ENCODE results near the gene FAAP20. TPM values are rescaled to one million over a fixed set of nuclear protein-coding genes. Genes with fewer than 3 reads are reported as not detected.

Gene FAAP20
- total and polyA plus RNA-seq, 2 of the 8 experiments (the other 6 are each of a cell fraction or from before 2014, with no cell fraction given): 58.4 to 99.8 TPM

- peaks cover 0 to 11% of the 10 kb centered on the region in 2 experiments for H4K20me1 ChIP-seq (replicated peaks in 1 of 2; ENCODE audit: control insufficient read depth in 1 of 2, insufficient read depth in 2 of 2, low read length in 2 of 2)
- no peak overlapping the region for H4K5ac ChIP-seq (ENCODE audit: insufficient read length, low read depth, low read length)
- FAIRE-seq (no peak), DNase-seq (ENCODE audit: low read depth in 1 of 2, low spot score in 2 of 2) (no peak)
- no peak overlapping the region for H2BK5ac ChIP-seq (ENCODE audit: low read depth, low read length)
- no peaks in the 10 kb centered on the region for H3K9me3 ChIP-seq (ENCODE audit: insufficient read depth in 2 of 2, low read depth in 1 of 2, low read length in 1 of 2)
- H2BK20ac ChIP-seq (ENCODE audit: low read length): no peak overlapping the region
- peaks cover 3 to 10% (median 5%) of the 10 kb centered on the region in 4 experiments; a peak in 5 of 8 replicates for H3K36me3 ChIP-seq (ENCODE audit: control insufficient read depth in 2 of 4, insufficient read depth in 4 of 4, low read length in 3 of 4)
- H3K23me2 ChIP-seq (ENCODE audit: low read depth, low read length): peaks cover 9% of the 10 kb centered on the region; the same call in 1 of the 2 replicates
- H2BK15ac ChIP-seq (ENCODE audit: low read length): no peak overlapping the region
- ChIA-PET CTCF (ENCODE audit: partially characterized antibody) (interaction anchor here (1.0 to 2.0 kb wide), 3 partner anchors 17 to 49 kb away, joined by 4 to 9 read pairs (median 5); no protein-coding TSS in a partner anchor), POLR2A (ENCODE audit: partially characterized antibody) (no interaction called here)
- no peak overlapping the region for H3K14ac ChIP-seq (ENCODE audit: insufficient read length)
- H3K23ac ChIP-seq (ENCODE audit: insufficient read length): no peak overlapping the region
- H3K4me1 ChIP-seq (replicated peaks in 1 of 4; ENCODE audit: control insufficient read depth in 3 of 4, insufficient read depth in 4 of 4, low read length in 3 of 4): no peaks in the 10 kb centered on the region
- no peak overlapping the region for H3K56ac ChIP-seq (replicated peaks; ENCODE audit: insufficient read length, low read depth, low read length)
- H3K79me1 ChIP-seq (ENCODE audit: low read depth, low read length): peaks cover 3% of the 10 kb centered on the region; the same call in 1 of the 2 replicates
- no peaks in the 10 kb centered on the region for H3K27me3 ChIP-seq (replicated peaks in 1 of 4; ENCODE audit: control insufficient read depth in 3 of 4, extremely low read depth in 1 of 4, insufficient read depth in 3 of 4, low read length in 3 of 4)
- H2BK12ac ChIP-seq (ENCODE audit: low read depth, low read length): no peak overlapping the region
- no peak overlapping the region for H3K18ac ChIP-seq (ENCODE audit: extremely low read depth, low read length)
- H2AFZ ChIP-seq (ENCODE audit: low read length): no peak overlapping the region
- H2AK5ac ChIP-seq (ENCODE audit: low read depth, low read length): no peak overlapping the region
- H2BK120ac ChIP-seq (replicated peaks; ENCODE audit: low read depth, low read length): no peak overlapping the region
- no peak overlapping the region for H3K9ac ChIP-seq (replicated peaks in 1 of 4; ENCODE audit: extremely low read depth in 1 of 4, low read depth in 3 of 4, low read length in 3 of 4)
- no peak overlapping the region for H3K4me2 ChIP-seq (ENCODE audit: insufficient read depth in 1 of 2, low read depth in 2 of 2, low read length in 2 of 2)
- H4K91ac ChIP-seq (replicated peaks; ENCODE audit: insufficient read length, low read length): no peak overlapping the region
- H3K27ac ChIP-seq (ENCODE audit: low read depth, low read length): no peak overlapping the region
- no peak overlapping the region for H3K4me3 ChIP-seq (ENCODE audit: extremely low read depth in 1 of 4, insufficient read depth in 2 of 4, low read depth in 3 of 4, low read length in 4 of 4)
- peaks cover 0 to 4% of the 10 kb centered on the region in 2 experiments; a peak in 1 of 4 replicates for H3K79me2 ChIP-seq (ENCODE audit: control insufficient read depth in 1 of 2, insufficient read depth in 2 of 2, low read length in 2 of 2)
- no peak overlapping the region for H3K4ac ChIP-seq (replicated peaks; ENCODE audit: insufficient read length, low read depth, low read length)
- WGBS, 2 experiments (ENCODE audit: extremely low coverage in 1 of 2, insufficient coverage in 1 of 2, insufficient read length in 1 of 2, insufficient replicate concordance in 2 of 2, low coverage in 1 of 2, low lambda C conversion rate in 2 of 2, missing lambda C conversion rate in 1 of 2): 87% methylated on average over 13 of the region's 19 CpGs; no CpG with 5 or more reads in 1 of the 2 experiments
- no peak overlapping the region for H4K8ac ChIP-seq (ENCODE audit: extremely low read depth, insufficient read depth, low read length)
- TF ChIP-seq SUZ12 (IDR thresholded peaks at IDR 0.05; ENCODE audit: low read length) (no peak), HDAC6 (IDR thresholded peaks at IDR 0.05; ENCODE audit: low read depth, low read length) (no peak), POLR2A (IDR thresholded peaks at IDR 0.05; ENCODE audit: control extremely low read depth in 1 of 2, low read depth in 2 of 2, low read length in 2 of 2) (no peak), CHD1 (IDR thresholded peaks at IDR 0.05; ENCODE audit: low read depth, low read length) (no peak), NRF1 (IDR thresholded peaks at IDR 0.05; ENCODE audit: low read depth, low read length) (no peak), RAD21 (IDR thresholded peaks at IDR 0.05 in 1 of 2, conservative IDR thresholded peaks at IDR 0.05 in 1 of 2; ENCODE audit: low read depth in 2 of 2, low read length in 2 of 2) (no peak), RFX5 (IDR thresholded peaks at IDR 0.05; ENCODE audit: borderline replicate concordance, low read depth, low read length) (no peak), POLR2AphosphoS5 (IDR thresholded peaks at IDR 0.05; ENCODE audit: low read depth, low read length) (no peak), TCF12 (IDR thresholded peaks at IDR 0.05; ENCODE audit: low read depth, low read length) (no peak), E2F6 (IDR thresholded peaks at IDR 0.05) (no peak), CHD2 (IDR thresholded peaks at IDR 0.05; ENCODE audit: low read length) (no peak), CREB1 (IDR thresholded peaks at IDR 0.05) (no peak), EP300 (IDR thresholded peaks at IDR 0.05; ENCODE audit: borderline replicate concordance in 1 of 2, low read depth in 2 of 2, low read length in 2 of 2) (no peak), BACH1 (IDR thresholded peaks at IDR 0.05; ENCODE audit: low read length) (no peak), SP2 (IDR thresholded peaks at IDR 0.05; ENCODE audit: low read length) (no peak)
Observed at GRCh38 chr1:2157856-2158255, 36.7 kb downstream of the FAAP20 start.

All from H1 (cell line).